Endothelial cell of umbilical vein (primary cell): Measurements from ENCODE around the gene S100A16. TPM values are rescaled to one million over a fixed set of nuclear protein-coding genes. Genes with fewer than 3 reads are reported as not detected.

Experiments
- BruUV-seq: library from RNA; stranded (reverse); fragments of 400-500 nt; replicated peaks from 2 replicates; lab custom pipeline; 2021; lab: Mats Ljungman, UMichigan
- CTCF ChIA-PET: fragments of 300-600, 350-600 bp; sonication (Branson Sonifier 250); formaldehyde crosslinking; loops from one replicate; lab custom pipeline; 2021; ENCODE audit warnings: antibody characterized with exemption, inconsistent platforms; lab: Charles Lee
- POLR2A ChIA-PET: fragments of 300-600, 350-600 bp; sonication (Branson Sonifier 250); formaldehyde crosslinking; loops from one replicate; lab custom pipeline; 2021; ENCODE audit warnings: antibody characterized with exemption, inconsistent platforms; lab: Charles Lee
- DNase-seq: peaks from one replicate; pipeline ENCODE4 v3.0.0-alpha.2; 2011; ENCODE audit warnings: low read depth, low spot score
- FAIRE-seq: peaks from 2 replicates; lab custom pipeline; 2011; peaks lifted over from hg19 to GRCh38; lab: Jason Lieb, UNC
- H2AFZ ChIP-seq: 2 replicates; pipeline ENCODE4 v1.6.0; 2012; ENCODE audit warnings: low read depth, low read length, control low read depth, inconsistent platforms
- H3K27ac ChIP-seq: 2 replicates; pipeline ENCODE4 v1.5.1; 2011; ENCODE audit warnings: low read depth, mild to moderate bottlenecking, control low read depth, low read length, moderate library complexity; ENCODE audit not compliant: insufficient read depth
- H3K27me3 ChIP-seq, 2 experiments: 2 replicates each; pipeline versions ENCODE4 v1.6.0 to v1.6.1; 2011; ENCODE audit warnings: low read length in 2 of 2, mixed read lengths in 1 of 2; ENCODE audit not compliant: control insufficient read depth in 2 of 2, insufficient read depth in 2 of 2
- H3K36me3 ChIP-seq, 2 experiments: 2 replicates in 1 of 2; 3 replicates in 1 of 2; pipeline ENCODE4 v1.5.1; 2011; ENCODE audit warnings: low read length in 2 of 2, mild to moderate bottlenecking in 1 of 2, moderate library complexity in 1 of 2; ENCODE audit not compliant: control insufficient read depth in 2 of 2, insufficient read depth in 2 of 2; ENCODE audit errors: extremely low read depth in 1 of 2
- H3K4me1 ChIP-seq: 3 replicates; pipeline ENCODE4 v1.5.1; 2011; ENCODE audit warnings: mild to moderate bottlenecking, low read length; ENCODE audit not compliant: control insufficient read depth, insufficient read depth; ENCODE audit errors: extremely low read depth
- H3K4me2 ChIP-seq: 2 replicates; pipeline ENCODE4 v1.6.1; 2011; ENCODE audit warnings: low read length, control low read depth, mixed read lengths; ENCODE audit not compliant: insufficient read depth
- H3K4me3 ChIP-seq, 3 experiments: fragments of 200-600 bp in 1 of 3; sonication (generic), shearing (Covaris generic) in 1 of 3; replicated peaks in 1 of 3; 2 replicates each; pipeline ENCODE4 v1.5.1; 2011 to 2016; ENCODE audit warnings: control low read depth in 3 of 3, low read length in 3 of 3, mild to moderate bottlenecking in 2 of 3, inconsistent platforms in 1 of 3, low read depth in 1 of 3, moderate library complexity in 1 of 3; ENCODE audit not compliant: insufficient read depth in 1 of 3
- H3K79me2 ChIP-seq: 2 replicates; pipeline ENCODE4 v1.6.0; 2012; ENCODE audit warnings: low read length, inconsistent platforms; ENCODE audit not compliant: control insufficient read depth, insufficient read depth
- H3K9ac ChIP-seq: replicated peaks from 2 replicates; pipeline ENCODE3; 2011; ENCODE audit warnings: low read length, control low read depth; ENCODE audit not compliant: insufficient read depth; ENCODE audit errors: extremely low read depth
- H3K9me1 ChIP-seq: replicated peaks from 3 replicates; pipeline ENCODE4 v1.6.0; 2011; ENCODE audit warnings: mild to moderate bottlenecking, low read length; ENCODE audit not compliant: control insufficient read depth, insufficient read depth; ENCODE audit errors: extremely low read depth
- H3K9me3 ChIP-seq: replicated peaks from 2 replicates; pipeline ENCODE4 v1.5.1; 2012; ENCODE audit warnings: low read length, inconsistent platforms; ENCODE audit not compliant: control insufficient read depth, insufficient read depth
- H4K20me1 ChIP-seq: replicated peaks from 2 replicates; pipeline ENCODE3; 2011; ENCODE audit warnings: mild to moderate bottlenecking, low read length; ENCODE audit not compliant: control insufficient read depth, insufficient read depth; ENCODE audit errors: extremely low read depth
- CTCF ChIP-seq, 2 donors: IDR thresholded peaks; 1 replicate in 1 of 2; 2 replicates in 1 of 2; pipeline ENCODE4 v1.5.1; 2011; ENCODE audit warnings: low read length in 2 of 2, mild to moderate bottlenecking in 2 of 2, moderate library complexity in 2 of 2, control low read depth in 1 of 2, inconsistent platforms in 1 of 2, low read depth in 1 of 2; ENCODE audit not compliant: insufficient read depth in 1 of 2; ENCODE audit errors: extremely low read depth in 1 of 2
- FOS ChIP-seq: IDR thresholded peaks from 2 replicates; pipeline ENCODE4 v1.6.1; 2011; ENCODE audit warnings: mild to moderate bottlenecking, low read length, moderate library complexity, borderline replicate concordance; ENCODE audit not compliant: insufficient read depth
- MAX ChIP-seq: IDR thresholded peaks from 2 replicates; pipeline ENCODE4 v1.6.1; 2011; ENCODE audit not compliant: insufficient read depth, insufficient read length
- POLR2A ChIP-seq: IDR thresholded peaks from 2 replicates; pipeline ENCODE4 v1.6.1; 2012; ENCODE audit warnings: low read depth, mild to moderate bottlenecking, control low read depth, low read length
- POLR2AphosphoS5 ChIP-seq: IDR thresholded peaks from 2 replicates; pipeline ENCODE4 v1.6.1; 2012; ENCODE audit warnings: low read depth, mild to moderate bottlenecking, control low read depth, low read length, moderate library complexity; ENCODE audit not compliant: insufficient read depth
- dilution Hi-C: fragments of 300-500 bp; cut with MboI; formaldehyde crosslinking; loops from one replicate; pipeline ENCODE4 v1.15.0; 2019; ENCODE audit warnings: low sequenced_read_pairs; ENCODE audit not compliant: extremely low pct_ligation_motif_present
- intact Hi-C: fragments of 100-400 bp; cut with micrococcal nuclease; formaldehyde crosslinking; loops from one replicate; pipeline ENCODE4 v1.10.0; 2022
- polyA plus RNA-seq, 4 experiments: library from polyadenylated mRNA; depleted of rRNA in 3 of 4; stranded (reverse) in 3 of 4; unstranded in 1 of 4; fragments of >200 nt; gene quantifications; 2 replicates each; pipeline versions ENCODE4 v1.2.1 to v1.2.3, GENCODE V29; 2011 to 2012; ENCODE audit warnings: missing spikeins in 1 of 4
- total RNA-seq: library from RNA; stranded (reverse); gene quantifications from 2 replicates; pipeline ENCODE4 v1.2.3, GENCODE V29; 2021

S100A16 gene
- total and polyA plus RNA-seq, 2 donors (not counting 3 experiments of a cell fraction or from before 2014, with no cell fraction given): 701 to 1,770 TPM

DNA sequence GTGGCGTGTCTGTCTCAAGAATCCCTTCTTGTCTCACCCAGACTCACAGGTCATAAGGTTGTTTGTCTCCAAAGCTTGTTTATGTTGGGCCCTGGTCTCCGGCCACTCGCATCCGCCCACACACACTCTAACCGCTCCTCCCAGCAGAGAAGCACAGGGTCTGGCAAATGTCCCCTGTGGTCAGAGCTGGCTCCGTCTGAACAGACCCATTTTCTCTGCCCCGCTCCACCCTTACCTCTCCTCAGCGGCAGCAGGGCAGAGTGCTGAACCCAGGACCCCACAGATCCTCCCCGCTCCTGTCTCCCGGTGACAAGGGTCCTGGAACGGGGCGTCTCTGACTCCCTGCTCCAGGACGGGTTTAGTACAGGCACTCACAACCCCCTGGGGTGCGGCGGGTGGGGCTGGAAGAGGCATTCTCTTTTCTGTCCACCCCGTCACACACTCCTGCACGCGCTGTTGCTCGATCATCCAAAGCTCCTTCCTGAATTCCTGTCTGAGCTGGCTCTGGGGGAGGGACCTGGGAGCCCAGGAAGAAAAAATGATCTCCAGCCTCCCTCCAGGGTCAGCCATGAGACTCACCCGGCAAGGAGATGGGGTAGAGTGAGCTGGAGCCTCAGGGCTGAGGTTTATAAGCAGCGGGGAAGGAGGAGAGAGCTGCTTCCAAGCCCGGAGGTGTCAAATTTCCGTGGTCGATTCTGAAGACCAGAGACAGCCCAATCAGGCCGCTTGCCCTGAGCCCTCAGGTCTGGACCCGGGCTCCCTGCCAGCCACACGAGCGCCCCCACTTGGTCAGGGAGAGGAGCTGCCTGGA is 14.2 kb upstream of the S100A16 start, which contains the start of gene S100A13:
TSS of gene S100A13 (minus strand) at position 602 of the 811 bp plus-strand sequence. CDS start 1,033 bp downstream, outside the sequence.
- Histone ChIP-seq H2AFZ (peak within 1 kb of the TSS; percentile 55), H3K9me3 (no peaks in the 10 kb centered on the region), H3K9me1 (no peaks in the 10 kb centered on the region), H3K27me3 (no peaks in the 10 kb centered on the region), H3K36me3 (no peaks in the 10 kb centered on the region), H4K20me1 (no peaks in the 10 kb centered on the region), H3K4me2 (peak within 1 kb of the TSS; percentile 93), H3K4me3 (peak within 1 kb of the TSS; percentile 57 to 74 (median 62)), H3K9ac (peak within 1 kb of the TSS; percentile 86), H3K4me1 (peaks cover 14% of the 10 kb centered on the region), H3K27ac (peak within 1 kb of the TSS; percentile 81), H3K79me2 (peaks cover 28% of the 10 kb centered on the region)
- DNase-seq (peak; percentile 90), FAIRE-seq (peak; percentile 92)
- ChIA-PET POLR2A (interaction anchor here (0.6 to 3.6 kb wide), 21 partner anchors 10 to 163 kb away, joined by 3 to 43 read pairs (median 5); partner anchors contain the start of genes ILF2, S100A14 and S100A16), CTCF (interaction anchor here (0.7 to 7.8 kb wide), 38 partner anchors 9 to 146 kb away, joined by 3 to 145 read pairs (median 5); partner anchors contain the start of genes S100A14, S100A16, S100A6 and SNAPIN)
- intact Hi-C loops: loop anchor here (1.0 kb wide), 5 partner anchors 18 to 116 kb away; no protein-coding TSS in a partner anchor
- dilution Hi-C loops: no loop called here
- TSS peak; percentile 56 for BruUV-seq
- TF ChIP-seq POLR2AphosphoS5 (peak; percentile 91), POLR2A (peak; percentile 98), FOS (no peak), CTCF (IDR thresholded peaks at IDR 0.05; ENCODE audit: extremely low read depth in 1 of 2, insufficient read depth in 1 of 2, low read depth in 1 of 2, low read length in 2 of 2) (peak; percentile 93), MAX (peak; percentile 14)
